Activated T-helper 9 cell treated with anti-CD3 and anti-CD28 coated beads, Interleukin-2, amount 50 U/mL, for 16 hours (primary cell): ENCODE results near the gene ISG20L2.

ENCODE experiments used
- DNase-seq: peaks from one replicate; pipeline ENCODE4 v3.0.0-alpha.2; 2020; ENCODE audit warnings: low read depth

ISG20L2 gene

DNA sequence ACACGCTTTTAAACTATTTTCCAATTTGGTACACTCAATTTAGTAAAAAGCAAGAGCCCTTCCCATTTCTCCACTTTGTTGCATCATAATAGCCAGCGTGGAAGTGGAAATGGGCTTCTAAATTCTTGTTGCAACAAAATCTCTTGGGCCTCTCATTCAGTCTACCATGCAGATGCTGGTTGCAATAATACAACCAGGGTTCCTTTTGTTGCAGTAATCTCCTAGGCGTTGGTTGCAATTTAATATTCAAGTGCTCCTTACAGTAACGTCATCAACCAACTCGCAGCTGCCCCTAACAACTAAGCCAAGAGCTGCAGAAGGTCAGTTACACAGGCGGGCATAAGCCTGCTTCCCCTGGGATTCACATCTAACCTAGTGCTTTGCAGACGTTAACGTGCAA is 25.7 kb upstream of the ISG20L2 start:
- no peak for DNase-seq

DNA sequence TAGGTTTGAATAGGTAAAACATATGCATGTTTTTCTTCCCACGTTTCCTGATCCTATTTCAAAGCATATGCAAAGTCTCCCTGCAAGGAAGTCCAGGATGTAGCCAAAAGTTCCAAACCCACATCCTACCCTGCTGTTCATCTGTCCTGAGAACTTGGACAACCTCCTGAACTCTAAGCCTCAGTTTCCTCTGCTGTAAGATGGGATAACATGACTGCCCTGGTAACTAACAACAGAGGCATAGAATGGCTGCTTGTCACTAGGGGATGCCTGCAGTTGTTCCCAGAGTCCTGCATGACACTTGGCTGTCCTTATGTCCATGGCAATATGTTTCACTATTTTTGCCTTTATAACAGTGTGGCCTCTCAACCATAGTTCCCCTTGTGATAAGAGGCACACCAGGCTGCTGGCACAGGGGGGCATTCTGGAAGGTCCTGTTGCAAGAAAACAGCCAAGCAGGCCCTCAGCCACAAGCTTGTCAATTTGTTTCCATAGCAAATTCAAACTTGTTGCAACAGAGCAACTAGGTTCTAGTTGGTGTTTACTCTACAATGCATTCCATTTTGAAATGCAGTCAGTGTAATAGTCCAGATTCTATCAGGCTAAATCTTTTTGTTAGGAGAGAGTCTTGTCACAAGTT is 24.4 kb upstream of the ISG20L2 start:
- DNase-seq = no peak

DNA sequence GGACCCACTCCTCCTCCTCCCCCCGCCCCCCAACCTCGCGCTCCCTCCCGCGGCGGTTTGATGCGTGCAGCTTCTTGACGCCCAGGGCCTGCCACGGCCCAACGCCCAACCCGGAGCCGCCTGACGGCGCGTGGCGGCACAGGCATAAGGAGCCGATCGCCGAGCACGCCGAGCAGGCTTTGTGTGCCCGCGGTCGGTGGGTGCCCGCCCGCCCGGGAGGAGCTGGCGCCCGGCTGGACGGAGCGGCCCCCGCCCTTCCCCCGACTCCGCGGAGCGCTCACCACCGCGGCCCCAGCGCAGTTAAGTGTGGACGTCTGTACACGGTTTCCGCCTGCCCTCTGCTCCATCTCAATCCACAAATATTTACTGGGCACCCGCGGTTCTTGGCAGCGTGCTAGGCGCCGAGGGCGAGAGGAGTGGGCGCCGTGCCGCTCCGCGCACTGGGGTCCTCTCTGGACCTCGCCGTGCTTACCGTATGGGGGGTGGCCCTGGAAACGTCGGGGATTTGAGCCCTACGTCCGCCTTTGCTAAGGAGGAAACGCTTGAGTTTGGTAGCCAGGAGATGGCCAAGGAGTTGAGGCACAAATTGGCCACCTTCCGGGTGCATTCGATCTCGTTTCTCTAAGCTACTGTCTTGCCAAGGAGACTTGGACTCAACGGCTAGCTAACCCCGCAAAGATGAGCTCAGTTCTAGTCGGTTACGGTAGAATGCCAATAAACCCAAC is 23.4 kb upstream of the ISG20L2 start:
- peak; percentile 97 for DNase-seq

DNA sequence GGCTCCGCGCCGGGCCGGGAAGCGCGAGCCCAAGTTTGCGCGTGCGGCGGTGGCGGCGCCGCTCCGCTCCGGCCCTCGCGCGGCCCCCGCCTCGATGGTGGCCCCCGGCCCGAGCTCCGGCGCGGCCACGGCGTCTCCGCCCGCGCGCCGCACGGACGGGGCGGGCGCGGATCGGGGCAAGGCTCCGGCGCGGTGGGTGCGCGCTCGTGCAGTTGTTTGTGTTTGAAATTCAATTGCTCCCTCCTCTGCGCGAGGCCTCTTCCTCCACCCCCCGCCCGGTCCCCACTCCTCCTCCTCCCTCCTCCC is 22.8 kb upstream of the ISG20L2 start, which contains the start of gene HDGF:
Gene HDGF (minus strand): TSS at position 225 of the 306 bp plus-strand sequence. CDS start 246 bp downstream, outside the sequence.
- DNase-seq = no peak

DNA sequence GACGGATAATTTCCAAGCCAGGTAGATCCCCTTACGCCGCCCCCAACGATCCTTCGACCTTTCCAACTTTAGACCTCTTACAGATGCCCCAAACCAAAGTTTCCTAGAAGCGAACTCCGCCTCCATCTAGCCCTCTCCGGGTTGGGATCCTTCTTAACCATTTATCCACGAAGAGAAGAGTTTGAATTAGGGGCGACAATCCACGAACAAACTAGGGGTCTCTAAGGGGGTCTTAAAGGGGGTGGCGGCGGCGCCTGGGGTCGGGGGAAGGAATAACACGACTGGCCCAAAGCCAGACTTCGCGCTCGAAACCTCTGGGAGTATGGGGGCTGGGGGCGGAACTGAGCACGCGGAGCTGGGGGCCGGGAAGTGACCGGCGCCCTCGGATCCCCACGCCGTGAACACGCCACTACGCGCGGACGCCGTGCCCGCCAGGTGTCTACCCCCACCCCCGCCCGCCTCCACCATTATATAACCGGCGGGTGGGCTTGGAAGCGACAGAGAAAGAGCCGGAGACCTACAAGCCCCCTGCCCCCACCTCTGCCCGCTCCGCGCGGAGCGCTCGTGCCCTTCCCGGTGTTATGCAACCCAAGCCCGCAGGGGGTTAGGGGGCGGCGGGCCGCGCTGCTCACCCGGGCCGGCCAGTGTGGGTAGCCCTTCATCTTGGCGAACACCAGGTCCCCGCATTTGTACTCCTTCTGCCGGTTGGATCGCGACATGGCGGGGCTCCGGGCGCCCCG is 22.3 kb upstream of the ISG20L2 start:
- no peak for DNase-seq

DNA sequence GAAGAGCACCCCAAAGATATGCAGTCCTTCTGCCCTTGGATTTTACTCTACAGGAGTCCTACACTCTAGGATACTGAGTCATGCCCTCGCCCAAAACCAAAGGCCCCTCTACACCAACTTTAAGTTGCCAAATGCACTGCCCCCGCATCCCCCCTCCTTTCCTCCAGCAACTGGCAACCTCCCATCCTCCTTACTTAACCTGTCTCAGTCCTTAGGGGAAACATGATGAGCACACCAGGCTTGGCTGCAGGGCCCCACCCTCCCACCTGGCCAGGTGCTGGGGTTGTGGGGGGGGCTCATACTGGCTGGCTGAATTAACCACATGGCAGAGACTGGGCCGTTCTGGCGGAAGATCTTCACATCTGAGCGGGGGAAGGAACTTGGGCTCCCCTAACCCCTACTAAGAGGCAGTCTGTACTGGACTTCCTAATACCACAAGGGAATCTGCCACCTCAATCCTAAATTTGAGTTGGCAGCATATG is 21.7 kb upstream of the ISG20L2 start:
- no peak for DNase-seq

DNA sequence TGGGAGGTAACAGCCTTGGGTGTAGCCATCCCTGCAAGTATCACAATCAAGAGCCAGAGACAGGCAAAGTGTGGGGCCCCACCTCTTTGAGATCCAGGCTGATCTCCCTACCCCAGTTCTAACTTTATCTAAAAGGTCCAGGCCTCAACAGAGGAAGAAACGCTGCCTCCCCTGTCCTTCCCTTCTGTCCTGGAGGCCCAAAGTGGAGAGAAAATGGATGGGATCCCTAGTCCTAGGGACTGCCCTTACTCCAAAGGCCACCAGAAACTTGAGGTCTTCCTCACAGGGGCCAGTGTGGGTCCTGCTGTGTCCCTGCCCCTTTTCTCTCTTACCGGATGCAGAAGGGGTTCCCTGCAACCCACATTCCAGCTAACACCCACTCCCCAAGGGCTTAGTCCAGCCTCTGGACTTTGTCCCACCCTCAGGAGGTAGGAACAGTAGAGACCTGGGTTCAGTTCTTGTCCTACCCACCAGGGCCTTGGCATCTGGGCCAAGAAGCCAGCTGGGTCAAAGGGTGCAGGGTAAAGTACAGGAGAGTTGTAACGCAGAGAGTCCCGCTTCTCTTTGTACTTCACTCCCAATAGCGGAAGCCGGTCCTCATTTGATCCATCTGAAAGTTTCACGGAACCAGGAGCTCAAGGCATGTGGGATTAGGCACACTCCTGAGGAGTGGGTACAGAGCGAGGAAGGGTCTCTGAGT is 21.0 kb upstream of the ISG20L2 start:
- no peak for DNase-seq

DNA sequence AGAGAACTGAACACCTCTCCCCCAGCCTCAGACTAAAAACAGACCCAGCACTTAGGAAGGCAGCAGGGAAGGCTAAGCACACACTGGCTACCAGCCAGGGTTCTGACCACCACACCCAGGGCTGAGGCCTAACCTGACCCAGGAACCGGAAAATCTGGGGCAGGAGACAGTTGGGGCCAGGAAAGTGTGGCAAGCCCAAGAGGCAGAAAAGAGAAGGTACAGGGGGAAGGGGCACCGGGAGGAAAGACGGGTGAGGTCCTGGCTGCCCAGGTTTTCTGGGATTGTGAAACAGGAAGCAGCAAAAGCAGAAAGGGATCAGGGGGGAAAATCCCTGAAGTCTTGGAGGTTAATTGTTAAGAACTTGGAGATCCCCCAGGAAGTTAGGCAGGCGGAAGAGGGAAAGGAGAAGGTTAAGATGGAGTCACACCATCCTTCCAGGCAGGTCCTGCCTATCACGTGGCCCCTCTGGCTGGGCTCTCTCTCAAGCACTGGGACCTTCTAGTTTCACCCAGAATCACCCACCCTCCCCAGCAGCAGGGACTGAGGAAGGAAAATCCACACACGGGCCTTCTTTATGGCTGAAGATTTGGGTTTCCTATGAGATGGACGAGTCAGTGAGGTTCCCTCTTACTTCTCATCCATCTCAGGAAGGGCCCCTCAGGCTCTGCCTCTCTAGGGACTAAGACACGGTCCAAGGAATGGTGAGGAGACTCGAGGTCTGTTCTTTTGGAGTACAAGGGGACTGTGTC is 20.3 kb upstream of the ISG20L2 start:
- no peak for DNase-seq

DNA sequence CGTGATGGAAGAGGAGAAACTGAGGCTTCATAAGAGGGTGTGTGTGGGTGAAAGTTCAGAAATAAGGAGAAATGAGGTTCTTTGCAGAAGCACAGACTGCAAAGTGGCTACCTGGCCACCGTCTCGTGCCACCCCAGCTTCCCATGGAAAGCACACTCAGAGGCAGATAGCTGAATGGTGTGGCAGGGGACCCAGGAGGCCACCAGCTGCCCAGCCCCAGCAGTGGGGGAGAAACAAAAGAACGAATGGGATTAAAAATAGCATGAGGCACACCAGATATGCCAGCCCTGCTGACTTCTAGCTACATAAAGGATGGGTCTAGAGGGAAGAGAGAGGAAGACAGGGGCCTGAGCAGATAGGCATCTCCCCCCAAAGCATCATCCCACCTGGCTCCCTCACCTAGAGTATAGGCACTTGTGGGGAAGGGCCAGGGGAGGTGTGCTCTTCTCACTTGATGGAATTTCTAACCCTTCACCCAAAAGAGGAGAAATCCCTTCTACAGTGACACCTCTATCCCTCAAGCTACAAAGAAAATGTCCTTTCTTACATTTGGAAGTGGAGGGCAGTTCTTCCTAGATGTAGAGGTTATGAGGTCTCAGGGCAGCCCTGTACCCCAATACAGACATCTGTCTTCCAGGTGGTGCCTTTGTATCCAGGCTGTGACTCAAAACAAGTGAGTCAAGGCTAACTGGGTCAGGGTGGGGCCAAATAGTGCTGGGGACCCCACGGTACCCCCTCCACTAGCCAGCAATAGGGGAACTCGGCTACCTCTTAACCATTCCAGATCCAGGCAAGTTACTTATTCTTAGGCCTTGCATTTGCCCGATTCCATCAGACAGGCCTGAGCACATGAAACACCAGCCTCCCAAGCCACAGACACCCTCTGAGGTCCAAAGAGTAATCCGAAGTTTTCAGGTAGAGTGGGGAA is 19.4 kb upstream of the ISG20L2 start:
- no peak for DNase-seq

DNA sequence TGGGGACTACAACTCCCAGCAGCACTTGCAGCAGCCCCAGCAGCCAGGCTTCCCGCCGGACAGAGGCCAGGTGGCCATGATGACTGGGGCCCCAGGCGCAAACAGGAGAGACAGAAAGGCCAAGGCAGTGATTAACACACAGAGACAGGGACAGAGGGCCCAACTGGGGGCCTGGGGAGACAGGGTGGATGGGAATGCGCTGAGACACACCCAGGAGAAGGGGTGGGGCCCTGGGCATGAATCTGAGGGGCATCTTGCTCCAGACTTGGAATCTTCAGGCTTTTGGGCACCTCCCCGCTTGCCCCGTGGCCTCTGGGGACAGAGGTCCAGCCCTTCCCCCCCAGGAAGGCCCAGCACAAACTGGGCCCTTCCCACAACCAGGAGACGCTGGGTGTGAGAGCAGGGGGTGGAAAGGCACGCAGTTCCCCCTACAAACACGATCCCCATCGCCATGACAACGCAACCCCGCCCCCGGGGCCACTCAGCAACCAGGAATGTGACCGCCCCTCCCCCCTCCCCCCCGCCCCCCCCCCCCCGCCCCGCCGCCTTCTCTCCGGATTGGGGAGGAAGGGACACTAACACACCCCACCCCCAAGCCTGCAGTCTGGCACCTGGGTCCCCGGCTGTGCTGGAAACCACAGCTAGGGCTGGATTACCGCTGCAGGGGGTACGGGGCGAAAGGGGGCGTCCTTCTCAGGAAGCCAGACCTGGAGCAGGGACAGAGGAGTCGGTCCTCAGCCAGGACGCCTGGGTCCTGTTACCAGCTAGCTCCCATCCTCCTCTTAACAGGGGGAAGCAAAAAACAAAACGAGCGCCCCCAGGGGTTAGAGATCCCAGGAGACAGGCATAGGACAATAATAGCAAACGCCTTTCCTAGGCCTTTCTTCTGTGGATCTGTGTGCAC is 18.4 kb upstream of the ISG20L2 start:
- no peak for DNase-seq

DNA sequence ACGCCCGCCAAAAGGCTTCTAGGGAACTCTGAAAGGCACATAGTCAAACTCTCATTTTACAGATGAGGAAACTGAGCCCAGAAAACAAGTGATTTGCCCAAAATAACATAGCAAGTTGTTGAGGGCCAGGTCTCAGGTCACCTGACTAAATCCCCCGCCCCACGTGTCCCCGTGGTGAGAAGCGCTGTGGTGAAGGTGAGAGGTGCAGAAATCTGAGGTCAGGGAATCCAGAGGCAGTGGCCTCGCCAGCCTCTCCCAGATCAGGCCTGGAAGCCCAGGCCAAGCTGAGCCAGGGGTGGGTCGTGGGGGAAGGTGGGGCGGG is 17.8 kb upstream of the ISG20L2 start:
- no peak for DNase-seq

DNA sequence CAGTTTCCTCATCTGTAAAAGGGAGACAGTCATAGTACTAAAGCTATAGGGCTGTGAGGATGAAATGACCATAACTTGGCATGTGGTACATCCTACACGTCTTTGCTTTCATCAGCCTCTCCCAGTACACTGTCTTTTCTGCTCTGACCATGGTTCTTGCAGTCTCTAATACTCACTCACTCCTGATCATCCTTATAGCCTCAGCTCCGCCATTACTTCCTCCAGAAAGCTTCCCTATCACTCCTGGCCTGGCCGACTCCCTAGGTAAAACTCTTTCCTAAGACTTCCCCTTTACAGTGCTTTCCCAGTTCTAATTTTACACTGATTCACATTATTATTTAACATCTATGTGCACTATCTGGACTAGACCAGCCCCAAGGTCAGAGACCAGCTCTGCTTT is 17.3 kb upstream of the ISG20L2 start:
- no peak for DNase-seq

DNA sequence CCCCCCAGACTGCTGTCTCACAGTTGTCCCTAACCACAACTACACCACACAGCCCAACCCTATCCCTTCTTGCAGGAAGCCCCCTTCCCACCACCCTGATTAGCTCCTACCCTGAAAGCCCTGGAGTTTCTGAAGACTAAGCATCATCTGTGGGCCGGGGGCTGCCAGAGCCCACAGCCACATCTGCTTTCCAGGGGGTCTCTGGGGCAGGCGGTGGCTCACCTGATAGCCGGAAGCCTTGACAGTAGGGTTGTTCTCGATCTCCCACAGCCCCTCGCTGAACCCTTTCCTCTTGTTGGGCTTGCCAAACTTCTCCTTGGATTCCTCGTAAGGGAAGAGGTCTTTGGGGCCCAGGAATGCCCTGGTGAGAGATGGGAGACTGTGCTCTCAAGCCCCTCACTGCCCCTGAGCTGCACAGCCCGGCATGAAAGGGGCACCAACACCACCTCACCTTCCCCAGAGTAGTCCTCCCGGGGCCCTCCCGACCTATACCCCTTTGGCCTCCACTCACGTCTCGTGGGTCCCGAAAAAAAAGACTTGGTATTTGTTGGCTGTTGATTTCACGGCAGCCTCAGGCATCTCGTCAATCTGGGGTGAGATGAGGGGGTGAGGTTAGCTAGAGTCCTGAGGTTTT is 16.3 kb upstream of the ISG20L2 start:
- DNase-seq = no peak

DNA sequence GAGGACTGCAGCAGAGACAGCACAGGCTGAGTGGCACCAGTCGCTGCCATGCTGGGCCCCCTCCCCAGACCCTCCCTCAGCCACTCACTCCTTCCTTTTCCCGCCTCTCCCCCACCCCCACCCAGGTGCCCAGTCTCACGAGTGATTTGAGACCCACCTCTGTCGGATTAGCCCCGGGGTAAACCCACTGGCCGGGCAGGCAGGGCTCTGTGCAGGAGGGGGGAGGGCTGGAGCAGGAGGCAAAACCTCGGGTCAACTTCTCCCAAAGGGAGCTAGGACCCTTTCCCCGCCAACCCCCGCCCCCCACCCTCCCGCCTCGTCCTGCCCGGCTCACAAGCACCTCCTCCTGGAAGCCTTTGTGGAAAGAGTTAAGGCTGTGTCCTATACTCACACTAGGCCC is 15.8 kb upstream of the ISG20L2 start:
- DNase-seq = no peak

DNA sequence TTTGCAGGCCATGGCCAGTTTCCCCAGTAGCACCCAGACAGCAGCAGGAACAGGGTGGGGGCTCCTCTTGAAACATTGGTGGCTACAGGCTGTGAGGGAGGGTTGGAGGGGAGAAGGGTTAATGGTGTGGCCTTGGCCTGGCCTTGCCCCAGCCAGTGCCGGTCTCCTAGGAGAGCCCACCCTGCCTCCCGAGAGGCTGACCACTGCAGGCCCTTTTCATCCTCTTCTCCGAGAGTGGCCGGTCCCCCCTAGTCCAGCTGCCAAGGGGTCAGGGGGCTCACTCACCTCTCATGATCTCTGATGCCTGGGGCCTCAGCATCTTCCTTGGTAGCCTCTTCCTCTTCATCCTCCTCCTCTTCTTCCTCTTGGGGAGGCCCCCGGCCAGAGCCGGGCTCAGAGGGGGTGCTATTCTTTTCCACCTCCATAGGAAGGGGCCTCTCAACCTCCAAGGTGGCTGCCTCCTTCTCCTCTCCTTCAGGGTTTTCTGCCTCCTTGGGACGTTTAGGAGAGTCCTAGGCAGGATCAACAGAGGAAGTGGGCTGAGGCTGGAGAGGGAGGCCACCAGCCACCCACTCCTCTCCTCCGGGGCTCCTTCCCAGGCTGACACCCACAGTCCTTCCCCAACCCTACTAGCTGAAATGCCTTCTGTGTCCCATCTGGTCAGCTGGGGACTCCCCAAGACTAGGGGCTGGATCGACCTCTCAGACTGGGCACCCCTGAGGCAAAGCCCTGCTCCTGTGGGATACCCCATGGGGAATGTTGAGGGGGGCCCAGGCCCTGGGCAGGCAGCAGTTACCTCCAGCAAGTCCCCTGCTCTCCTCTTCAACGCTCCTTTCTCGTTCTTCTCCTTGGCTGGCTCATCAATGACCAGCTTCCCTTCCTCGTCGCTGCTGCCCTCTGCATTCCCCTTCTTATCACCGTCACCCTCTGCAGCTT is 15.1 kb upstream of the ISG20L2 start:
- no peak for DNase-seq

DNA sequence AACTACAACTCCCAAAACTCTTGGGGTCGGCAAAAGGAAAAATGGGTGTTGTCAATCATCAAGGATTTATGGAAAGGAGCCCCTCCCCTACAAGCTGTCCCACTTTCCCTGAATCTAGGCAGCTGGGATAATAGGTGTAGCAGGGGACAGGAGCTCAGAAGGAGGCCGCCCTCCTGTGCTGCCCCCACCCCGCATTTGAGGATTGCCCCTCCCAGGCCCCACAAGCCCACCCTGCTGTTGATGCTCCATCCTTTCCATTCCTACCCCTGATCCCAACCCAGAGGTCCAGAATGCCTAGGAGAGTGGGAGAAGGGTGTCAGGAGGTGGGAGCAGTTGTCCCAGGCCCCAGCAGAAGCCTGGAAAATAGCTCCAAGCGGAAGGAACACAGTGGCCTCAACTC is 14.2 kb upstream of the ISG20L2 start:
- DNase-seq = no peak

DNA sequence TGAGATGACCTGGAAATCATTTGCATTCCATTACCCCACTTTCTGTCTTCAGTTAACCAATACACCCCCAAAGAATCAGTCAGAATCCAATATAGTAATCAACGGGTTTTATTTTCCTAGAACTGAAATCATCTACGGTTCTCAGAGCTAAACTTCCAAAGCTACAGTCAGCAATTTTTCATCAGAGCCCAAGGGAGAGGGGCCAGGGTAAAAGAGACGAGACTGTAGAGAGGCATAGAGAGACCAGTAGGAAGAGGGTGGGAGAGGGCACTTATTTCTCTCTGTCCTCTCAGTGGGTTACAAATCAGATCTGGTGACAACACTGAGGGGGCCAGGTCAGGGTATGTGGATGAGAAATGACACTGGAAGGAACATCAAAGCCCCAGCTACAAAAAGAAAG is 13.5 kb upstream of the ISG20L2 start:
- DNase-seq = no peak

DNA sequence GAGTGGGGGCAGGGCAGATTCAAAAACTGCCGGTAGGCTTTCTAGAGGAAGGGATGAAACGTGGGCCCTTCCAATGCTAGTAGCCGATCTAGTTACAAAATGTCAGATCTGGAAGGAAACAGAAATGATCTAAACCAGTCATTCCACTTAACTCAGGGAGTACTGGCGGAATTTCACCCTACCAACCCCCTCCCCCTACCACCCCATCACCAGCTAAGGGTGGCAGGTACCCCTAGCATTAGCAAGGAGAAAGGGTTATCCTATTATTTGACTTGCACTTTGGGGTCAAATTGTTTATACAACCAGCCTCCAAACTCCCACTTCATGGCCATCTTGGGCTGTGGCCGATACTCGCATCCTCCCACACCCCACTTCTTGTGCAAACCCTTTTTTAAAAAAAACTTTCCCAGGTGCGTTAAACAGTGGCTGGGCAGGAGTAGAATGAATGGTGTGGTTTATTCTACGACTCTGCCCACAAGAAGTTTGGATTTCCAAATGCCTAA is 13.0 kb upstream of the ISG20L2 start:
- DNase-seq = no peak
